ENCODE measurements around the gene SLC38A10.

DNA sequence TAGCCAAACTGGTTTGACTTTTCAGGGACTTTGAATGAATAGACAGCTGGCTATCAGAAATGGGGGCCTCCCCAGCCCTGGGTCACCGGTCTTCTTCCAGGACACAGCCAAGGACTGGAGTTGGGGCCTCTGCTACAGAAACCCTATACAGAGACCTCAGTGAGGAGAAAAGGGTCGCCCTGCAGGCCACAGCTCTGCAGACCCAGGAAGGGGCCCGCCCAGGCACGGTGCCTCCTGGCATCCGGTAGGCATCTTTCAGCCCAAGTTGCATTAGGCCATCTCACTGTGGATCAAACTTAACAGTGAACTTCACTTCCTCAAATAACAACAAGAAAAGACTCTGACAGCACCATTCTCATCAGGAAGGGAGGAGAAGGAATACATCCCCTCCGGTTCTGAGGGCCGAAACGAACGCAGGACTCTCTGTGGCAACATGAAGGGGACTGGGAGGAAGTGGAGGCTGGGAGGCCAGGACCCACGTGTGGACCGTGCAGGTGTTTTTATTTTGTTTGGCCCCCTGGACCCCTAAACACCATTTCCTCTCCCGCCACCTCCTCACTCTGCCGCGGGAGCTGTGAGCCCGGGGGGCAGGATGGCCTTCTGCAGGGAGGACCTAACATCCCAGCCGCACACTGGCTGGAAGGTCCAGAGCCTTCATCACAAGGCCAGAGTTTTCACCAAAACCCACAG lies 7.2 kb downstream of the SLC38A10 start:
- TF ChIP-seq REST (IDR thresholded peaks at IDR 0.05; ENCODE audit: low read depth, low read length), result no peak
- no peak for TF ChIP-seq PBX3 (IDR thresholded peaks at IDR 0.05)
- TF ChIP-seq GABPA (IDR thresholded peaks at IDR 0.05; ENCODE audit: low read depth), result no peak

All from SK-N-SH (cell line).